GM20000 (cell line): Measurements from ENCODE around the gene PROK1.

ENCODE experiments used
- DNase-seq: peaks from one replicate; pipeline ENCODE4 v3.0.0; 2012; ENCODE audit warnings: low spot score
- TF ChIP-seq, protein P1 (sequence below): IDR thresholded peaks from 2 replicates; pipeline ENCODE4 v1.5.1; 2012; ENCODE audit warnings: mild to moderate bottlenecking, control low read depth; ENCODE audit errors: extremely low read depth, missing control alignments

Gene PROK1

DNA sequence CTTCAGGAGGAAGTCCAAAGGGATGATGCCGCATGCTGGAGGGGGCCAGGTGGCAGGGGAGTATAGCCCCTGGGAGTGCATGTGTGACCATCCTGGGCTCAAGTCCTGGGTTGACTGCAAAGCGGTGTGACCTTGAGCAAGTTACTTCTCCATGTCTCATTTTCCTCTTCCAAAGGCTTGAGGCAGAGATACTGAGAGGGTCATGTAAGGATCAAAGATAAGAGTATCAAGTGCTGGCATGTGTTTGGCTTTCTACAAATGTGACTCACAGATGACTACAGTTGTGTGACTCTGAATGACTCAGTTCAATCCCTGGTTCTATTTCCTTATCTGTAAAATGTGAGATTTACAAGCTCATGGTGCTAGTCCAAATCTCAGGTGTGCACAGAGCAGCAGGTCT is 26.1 kb downstream of the PROK1 start:
- DNase-seq = no peak
- TF ChIP-seq, protein P1, sequence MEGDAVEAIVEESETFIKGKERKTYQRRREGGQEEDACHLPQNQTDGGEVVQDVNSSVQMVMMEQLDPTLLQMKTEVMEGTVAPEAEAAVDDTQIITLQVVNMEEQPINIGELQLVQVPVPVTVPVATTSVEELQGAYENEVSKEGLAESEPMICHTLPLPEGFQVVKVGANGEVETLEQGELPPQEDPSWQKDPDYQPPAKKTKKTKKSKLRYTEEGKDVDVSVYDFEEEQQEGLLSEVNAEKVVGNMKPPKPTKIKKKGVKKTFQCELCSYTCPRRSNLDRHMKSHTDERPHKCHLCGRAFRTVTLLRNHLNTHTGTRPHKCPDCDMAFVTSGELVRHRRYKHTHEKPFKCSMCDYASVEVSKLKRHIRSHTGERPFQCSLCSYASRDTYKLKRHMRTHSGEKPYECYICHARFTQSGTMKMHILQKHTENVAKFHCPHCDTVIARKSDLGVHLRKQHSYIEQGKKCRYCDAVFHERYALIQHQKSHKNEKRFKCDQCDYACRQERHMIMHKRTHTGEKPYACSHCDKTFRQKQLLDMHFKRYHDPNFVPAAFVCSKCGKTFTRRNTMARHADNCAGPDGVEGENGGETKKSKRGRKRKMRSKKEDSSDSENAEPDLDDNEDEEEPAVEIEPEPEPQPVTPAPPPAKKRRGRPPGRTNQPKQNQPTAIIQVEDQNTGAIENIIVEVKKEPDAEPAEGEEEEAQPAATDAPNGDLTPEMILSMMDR = no peak

DNA sequence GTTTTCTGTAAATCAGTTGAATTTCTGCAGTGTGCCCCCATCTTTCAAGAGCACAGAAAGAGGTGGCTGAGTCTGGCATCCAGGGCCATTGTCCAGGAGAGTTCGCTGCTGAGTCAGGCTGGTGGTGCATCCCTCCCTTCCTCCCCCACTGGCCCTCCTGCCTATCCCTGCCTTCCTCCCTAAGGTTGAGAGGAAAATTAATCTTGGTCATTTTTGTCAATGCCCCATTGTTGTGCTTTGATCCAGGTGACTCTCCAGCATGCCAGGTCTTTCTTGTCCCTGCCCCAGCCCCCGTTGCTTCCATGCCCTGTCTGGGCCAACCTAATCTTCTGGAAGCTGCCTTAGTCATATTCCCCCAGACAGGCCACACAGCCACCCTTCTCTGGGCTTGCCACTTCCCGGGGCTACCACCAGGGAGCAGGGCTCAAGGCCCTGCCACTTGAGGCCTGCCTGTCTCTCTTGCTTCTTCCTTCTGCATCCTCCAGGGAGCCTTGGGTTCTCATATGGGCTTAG is 26.6 kb downstream of the PROK1 start:
- DNase-seq = no peak
- TF ChIP-seq, protein P1 = no peak

DNA sequence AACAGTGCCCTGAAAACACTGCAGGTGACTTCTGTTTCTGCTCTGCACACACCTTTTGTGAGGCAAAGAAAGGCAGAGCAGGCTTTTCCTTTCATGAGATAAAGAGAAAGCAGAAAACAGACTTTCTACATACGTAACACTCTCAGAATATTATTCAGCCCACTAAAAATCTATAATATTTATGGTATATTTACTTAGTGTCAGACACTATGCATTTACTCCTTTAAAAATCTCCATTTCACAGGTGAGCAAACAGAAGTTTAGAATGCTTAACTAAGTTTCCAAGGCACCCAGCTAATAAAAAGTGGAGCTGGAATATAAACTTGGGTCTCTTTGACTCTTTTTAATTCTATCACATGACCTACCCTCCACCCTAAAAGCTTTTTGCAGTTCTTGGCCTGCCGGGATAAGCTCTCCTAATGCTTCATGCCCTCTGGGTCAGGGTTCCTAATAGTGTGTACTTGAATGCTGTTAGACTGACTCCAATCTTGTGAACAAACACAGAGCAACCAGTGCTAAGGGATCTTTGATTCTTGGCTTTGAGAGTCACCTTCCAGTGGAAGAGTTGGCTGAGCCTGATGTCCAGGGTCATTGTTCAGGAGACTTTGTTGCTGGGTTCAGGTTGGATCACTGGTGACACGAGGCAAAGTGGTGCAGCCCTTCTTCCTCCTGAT is 27.2 kb downstream of the PROK1 start:
- TF ChIP-seq, protein P1 = no peak
- no peak for DNase-seq

DNA sequence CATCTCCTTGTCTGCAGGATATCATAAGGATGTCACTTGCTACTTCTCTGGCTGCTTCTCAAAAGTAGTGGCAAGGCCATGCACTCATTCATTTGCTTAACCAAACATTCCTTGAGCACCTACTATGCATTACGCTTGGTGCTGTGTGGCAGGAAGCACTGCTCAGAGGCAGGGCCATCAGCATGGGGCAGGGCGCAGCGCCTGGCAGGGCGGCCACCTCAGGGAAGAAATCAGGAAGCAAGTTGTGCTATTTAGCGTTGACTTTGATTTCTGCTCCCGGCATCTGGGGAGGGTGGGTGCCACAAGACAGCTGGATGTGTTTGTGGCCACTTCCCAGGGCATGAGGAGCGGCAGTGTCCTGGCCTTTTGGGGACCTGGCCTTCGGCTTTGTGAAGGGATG is 27.9 kb downstream of the PROK1 start:
- no peak for DNase-seq
- TF ChIP-seq, protein P1 = no peak

DNA sequence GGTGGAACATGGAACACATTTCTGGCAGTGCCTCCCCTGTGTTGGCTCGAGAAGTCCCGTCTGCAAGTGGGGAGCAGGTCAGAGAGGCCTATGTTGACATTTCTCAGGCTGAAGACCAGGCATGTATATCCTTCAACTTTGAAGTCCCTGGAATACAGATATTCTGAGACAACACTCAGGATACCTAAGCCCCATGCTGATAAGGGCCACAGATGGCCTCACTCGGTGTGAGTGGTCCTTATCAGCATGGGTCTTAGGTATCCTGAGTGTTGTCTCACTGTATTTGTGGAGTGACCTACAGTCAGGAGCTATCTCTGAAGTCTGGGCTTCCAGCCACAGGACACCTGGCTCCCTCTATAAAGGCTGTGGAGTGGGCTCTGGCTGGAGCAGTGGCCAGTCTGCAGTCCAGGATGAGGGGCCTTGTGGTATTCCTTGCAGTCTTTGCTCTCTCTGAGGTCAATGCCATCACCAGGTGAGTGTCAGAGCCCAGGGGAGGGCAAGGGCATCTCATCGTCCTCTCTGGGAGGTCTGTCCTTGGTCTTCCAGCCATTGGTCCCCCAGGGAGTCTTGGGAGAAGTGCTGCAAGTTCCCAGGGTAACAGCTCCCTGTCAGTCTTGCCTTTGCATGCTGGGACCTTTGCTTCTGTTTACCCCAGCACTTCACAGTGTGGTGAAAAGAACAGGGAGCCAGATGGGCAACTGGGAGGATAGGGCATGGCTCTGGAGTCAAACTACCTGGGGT is 29.6 kb downstream of the PROK1 start:
- no peak for DNase-seq
- TF ChIP-seq, protein P1 = no peak

DNA sequence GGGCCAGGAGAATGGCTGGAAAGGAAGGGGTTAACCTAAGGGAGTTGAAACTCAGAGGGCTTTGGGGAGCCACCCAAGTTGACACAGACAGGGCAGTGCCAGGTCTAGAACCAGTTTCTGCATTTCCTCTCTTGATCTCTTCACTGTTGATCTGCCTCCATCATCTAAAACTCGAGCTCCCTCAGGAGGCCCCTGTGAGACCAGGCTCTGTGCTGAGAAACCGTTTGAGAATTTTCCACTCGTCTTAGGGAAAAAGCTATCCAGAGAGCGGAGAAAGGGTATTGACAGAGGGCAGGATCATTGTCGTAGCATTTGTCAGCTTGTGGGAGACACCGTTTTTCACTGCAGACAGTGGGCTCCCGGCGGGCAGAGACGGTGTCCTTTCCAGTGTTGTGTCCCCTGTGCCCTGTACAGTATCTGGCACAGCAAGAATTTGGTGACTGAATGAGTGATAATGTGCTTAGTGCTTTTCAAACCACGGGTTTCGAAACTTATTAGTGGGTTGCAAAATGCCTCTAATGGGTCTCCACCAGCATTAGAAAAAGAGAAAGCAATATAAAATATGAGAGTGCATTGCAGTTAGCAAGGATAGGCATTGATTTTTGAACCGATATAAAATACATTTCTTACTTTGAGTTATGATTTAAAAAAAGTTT is 31.1 kb downstream of the PROK1 start:
- no peak for DNase-seq
- TF ChIP-seq, protein P1 = no peak

DNA sequence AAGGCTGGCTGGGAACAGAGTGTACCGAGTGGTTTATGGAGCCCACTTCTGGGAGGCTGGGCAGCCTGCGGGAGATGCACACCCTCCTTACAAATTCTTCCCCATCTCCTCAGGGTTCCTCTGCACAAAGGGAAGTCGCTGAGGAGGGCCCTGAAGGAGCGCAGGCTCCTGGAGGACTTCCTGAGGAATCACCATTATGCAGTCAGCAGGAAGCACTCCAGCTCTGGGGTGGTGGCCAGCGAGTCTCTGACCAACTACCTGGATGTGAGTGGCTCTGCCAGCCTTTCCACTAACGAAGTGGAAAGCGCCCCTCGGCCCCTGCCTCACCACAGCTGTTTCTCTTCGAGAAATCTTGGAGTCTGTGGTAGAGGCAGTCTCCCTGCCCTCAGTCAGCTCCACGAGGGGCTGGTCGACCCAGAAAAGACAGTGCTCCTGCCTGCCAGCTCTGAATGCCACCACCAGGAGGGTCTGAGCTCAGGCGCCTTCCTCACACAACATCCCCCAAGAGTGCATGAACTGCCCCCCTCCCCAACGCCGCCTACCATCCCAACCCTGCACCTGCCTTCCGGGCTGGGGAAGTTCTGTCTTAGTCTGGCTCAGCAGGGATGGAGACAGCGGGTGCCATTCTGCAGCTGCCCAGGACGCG is 31.8 kb downstream of the PROK1 start:
- TF ChIP-seq, protein P1 = no peak

More for the DNA sequence above, 31.8 kb downstream of the PROK1 start:
- no peak for DNase-seq
